Naive B cell (primary cell): ENCODE measurements around the gene TRIM52. TPM values are rescaled to one million over a fixed set of nuclear protein-coding genes. Genes with fewer than 3 reads are reported as not detected.
"Not testable (repeated sequence)": the region's sequence is repeated elsewhere in the genome, so short reads cannot be mapped to it uniquely, and the experiment has no call there.

ENCODE experiments used
- ATAC-seq, 2 donors: fragments of 150-1000 bp; cut with Tn5 transposase; 2 replicates each; pipeline ENCODE4 v1.10.0; 2021; ENCODE audit warnings: low read depth in 2 of 2, mild to moderate bottlenecking in 2 of 2, moderate library complexity in 2 of 2
- DNase-seq: peaks from one replicate; pipeline ENCODE4 v3.0.0; 2022
- H3K27ac Mint-ChIP-seq, 6 donors: one replicate each; pipeline ENCODE4 v1.8.0; 2020 to 2022; ENCODE audit warnings: mild to moderate bottlenecking in 6 of 6, mixed read lengths in 6 of 6, moderate library complexity in 5 of 6, inconsistent platforms in 2 of 6
- H3K27me3 Mint-ChIP-seq, 3 donors: one replicate each; pipeline ENCODE4 v1.8.0; 2021 to 2022; ENCODE audit warnings: mixed read lengths in 3 of 3, mild to moderate bottlenecking in 1 of 3
- H3K36me3 Mint-ChIP-seq, 2 donors: one replicate each; pipeline ENCODE4 v1.8.0; 2020 to 2022; ENCODE audit warnings: mixed read lengths in 2 of 2, inconsistent platforms in 1 of 2, mild to moderate bottlenecking in 1 of 2
- H3K4me1 Mint-ChIP-seq, 3 donors: one replicate each; pipeline ENCODE4 v1.8.0; 2020 to 2022; ENCODE audit warnings: mixed read lengths in 3 of 3, inconsistent platforms in 1 of 3, mild to moderate bottlenecking in 1 of 3, moderate library complexity in 1 of 3
- H3K4me3 Mint-ChIP-seq, 8 donors: one replicate each; pipeline ENCODE4 v1.8.0; 2020 to 2022; ENCODE audit warnings: mild to moderate bottlenecking in 8 of 8, mixed read lengths in 8 of 8, moderate library complexity in 8 of 8, inconsistent platforms in 2 of 8
- H3K9me3 Mint-ChIP-seq, 7 donors: one replicate each; pipeline ENCODE4 v1.8.0; 2020 to 2022; ENCODE audit warnings: mixed read lengths in 7 of 7, mild to moderate bottlenecking in 5 of 7, inconsistent platforms in 2 of 7, moderate library complexity in 1 of 7
- polyA plus RNA-seq, 6 donors: library from polyadenylated mRNA; unstranded; fragments of 300-500 nt; fragmentation: Illumina TruSeq; gene quantifications; one replicate each; pipeline ENCODE4 v1.2.3, GENCODE V29; 2021; ENCODE audit warnings: low read depth in 6 of 6

The TRIM52 gene
- polyA plus RNA-seq, 6 donors from 2014 or later, result 6.4 to 35.1 (median 27.7) TPM

- no peak for DNase-seq
- Mint-ChIP-seq H3K4me3 (peak overlapping the region in 1 of 8 donors; percentile 67), H3K27ac (no peak overlapping the region), H3K27me3 (peaks cover 7 to 17% (median 10%) of the 10 kb centered on the region in 3 donors), H3K9me3 (peaks cover 0 to 10% (median 4%) of the 10 kb centered on the region in 7 donors), H3K4me1 (peaks cover 22 to 25% (median 22%) of the 10 kb centered on the region in 3 donors), H3K36me3 (peaks cover 4 to 8% of the 10 kb centered on the region in 2 donors)
- ATAC-seq, result no peak
Observed at GRCh38 chr5:181211208-181211607, 49.7 kb downstream of the TRIM52 start.

GRCh38 chr5:181210698-181211097 lies 50.2 kb downstream of the TRIM52 start:
- not testable (repeated sequence) for H3K36me3 Mint-ChIP-seq, DNase-seq, ATAC-seq, H3K27ac Mint-ChIP-seq, H3K9me3 Mint-ChIP-seq
- H3K4me3 Mint-ChIP-seq, result peak overlapping the region in 1 of 8 donors; percentile 67
- H3K27me3 Mint-ChIP-seq, result peaks cover 12 to 22% (median 15%) of the 10 kb centered on the region in 3 donors
- peaks cover 23 to 27% (median 25%) of the 10 kb centered on the region in 3 donors for H3K4me1 Mint-ChIP-seq

GRCh38 chr5:181210148-181210547 lies 50.8 kb downstream of the TRIM52 start:
- H3K36me3 Mint-ChIP-seq, H3K4me3 Mint-ChIP-seq, ATAC-seq, DNase-seq, H3K9me3 Mint-ChIP-seq: not testable (repeated sequence)
- H3K27me3 Mint-ChIP-seq, result peaks cover 16 to 27% (median 20%) of the 10 kb centered on the region in 3 donors
- H3K4me1 Mint-ChIP-seq, result peaks cover 26 to 32% (median 29%) of the 10 kb centered on the region in 3 donors
- peak overlapping the region in 1 of 6 donors; percentile 51 for H3K27ac Mint-ChIP-seq

- not testable (repeated sequence) for ATAC-seq, H3K27ac Mint-ChIP-seq, DNase-seq, H3K4me3 Mint-ChIP-seq, H3K36me3 Mint-ChIP-seq, H3K9me3 Mint-ChIP-seq
- Mint-ChIP-seq H3K4me1 (peaks cover 29 to 41% (median 33%) of the 10 kb centered on the region in 3 donors), H3K27me3 (peaks cover 20 to 31% (median 22%) of the 10 kb centered on the region in 3 donors)
Observed at GRCh38 chr5:181209006-181209405, 51.9 kb downstream of the TRIM52 start.

- Mint-ChIP-seq H3K4me3 (peak overlapping the region; percentile 86 to 98 (median 94)), H3K27ac (peak overlapping the region; percentile 55 to 100 (median 98)), H3K36me3 (peaks cover 4 to 8% of the 10 kb centered on the region in 2 donors), H3K9me3 (peaks cover 0 to 10% (median 4%) of the 10 kb centered on the region in 7 donors), H3K27me3 (peaks cover 20 to 32% (median 30%) of the 10 kb centered on the region in 3 donors), H3K4me1 (peaks cover 31 to 43% (median 38%) of the 10 kb centered on the region in 3 donors)
- ATAC-seq (no peak), DNase-seq (no peak)
Observed at GRCh38 chr5:181207960-181208253, 53.0 kb downstream of the TRIM52 start.

DNA sequence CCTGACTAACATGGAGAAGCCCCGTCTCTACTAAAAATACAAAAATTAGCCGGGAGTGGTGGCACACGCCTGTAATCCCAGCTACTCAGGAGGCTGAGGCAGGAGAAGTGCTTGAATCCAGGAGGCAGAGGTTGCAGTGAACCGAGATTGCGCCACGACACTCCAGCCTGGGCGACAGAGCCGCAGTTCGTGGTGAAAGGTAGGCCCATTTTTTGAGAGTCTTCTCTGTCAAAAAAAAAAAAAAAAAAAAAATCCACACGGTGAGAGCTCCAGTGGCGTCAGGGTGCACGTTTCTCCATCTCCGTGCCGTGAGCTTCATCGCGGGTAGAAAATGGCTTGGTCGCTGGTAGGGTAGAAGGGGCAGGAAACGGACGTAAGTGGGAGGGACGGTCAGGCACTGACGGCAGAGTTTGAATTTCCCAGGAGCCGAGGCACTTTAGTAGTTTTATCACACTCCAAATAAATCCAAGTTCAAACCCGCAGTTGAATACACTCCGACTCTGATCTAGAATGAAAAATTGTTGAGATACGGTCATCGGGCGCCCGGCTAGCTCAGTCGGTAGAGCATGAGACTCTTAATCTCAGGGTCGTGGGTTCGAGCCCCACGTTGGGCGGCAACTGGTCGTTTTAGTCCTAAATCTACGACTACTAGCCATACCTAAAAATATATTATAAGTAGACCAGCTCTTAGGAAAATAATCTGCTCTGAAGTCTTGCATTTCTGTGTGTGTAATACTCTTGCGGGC lies 53.6 kb downstream of the TRIM52 start:
- Mint-ChIP-seq H3K36me3 (peaks cover 4 to 8% of the 10 kb centered on the region in 2 donors), H3K9me3 (peaks cover 0 to 10% (median 4%) of the 10 kb centered on the region in 7 donors), H3K4me3 (peak overlapping the region; percentile 86 to 98 (median 94)), H3K4me1 (peaks cover 31 to 43% (median 38%) of the 10 kb centered on the region in 3 donors), H3K27ac (peak overlapping the region; percentile 63 to 100 (median 98)), H3K27me3 (peaks cover 20 to 33% (median 30%) of the 10 kb centered on the region in 3 donors)
- peak; percentile 47 to 61 for ATAC-seq
- DNase-seq, result peak; percentile 62

DNA sequence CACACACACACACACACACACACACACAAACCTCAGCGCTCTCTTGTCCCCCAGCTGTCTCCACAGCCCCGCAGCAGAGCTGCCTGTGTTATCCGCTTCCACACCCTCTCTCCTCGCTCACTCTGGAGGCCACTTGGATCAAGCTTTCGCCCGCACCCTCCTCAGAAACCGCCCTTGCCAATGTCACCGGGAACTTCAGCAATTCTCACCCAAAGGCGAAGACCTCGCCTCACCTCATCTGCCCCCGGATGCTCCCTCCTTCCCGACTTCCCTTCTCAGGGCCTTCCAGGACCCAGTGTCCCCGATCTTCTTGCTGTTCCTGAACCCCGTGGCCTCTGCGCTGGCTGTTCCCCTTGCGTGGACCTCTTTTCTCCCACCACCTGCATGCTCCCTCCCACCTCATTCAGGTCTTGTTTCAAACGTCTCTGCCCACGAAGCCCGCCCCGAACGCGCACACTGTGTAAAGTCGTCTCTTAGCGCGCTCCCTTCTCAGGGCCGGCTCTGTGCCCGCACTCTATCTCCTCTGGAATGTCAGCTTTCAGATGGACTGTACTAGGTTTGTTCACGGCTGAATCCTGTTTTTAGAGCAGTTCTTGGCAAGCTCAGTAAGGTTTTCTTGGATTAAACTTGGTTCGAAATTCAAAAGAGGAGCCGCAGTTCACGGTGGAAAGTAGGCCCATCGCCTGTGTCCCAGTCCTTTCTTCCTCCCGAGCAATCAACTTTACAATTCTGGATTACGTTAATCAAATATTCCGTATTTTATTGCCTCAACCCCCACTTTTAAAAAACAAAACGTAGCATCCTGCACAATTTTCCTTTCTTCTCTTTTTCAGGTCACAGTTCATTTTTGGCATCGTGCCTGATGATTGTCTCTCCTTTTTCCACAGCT lies 54.9 kb downstream of the TRIM52 start:
- Mint-ChIP-seq H3K4me1 (peaks cover 31 to 43% (median 38%) of the 10 kb centered on the region in 3 donors), H3K4me3 (peak overlapping the region; percentile 86 to 98 (median 94)), H3K9me3 (peaks cover 0 to 10% (median 4%) of the 10 kb centered on the region in 7 donors), H3K27me3 (peaks cover 20 to 33% (median 30%) of the 10 kb centered on the region in 3 donors), H3K36me3 (peaks cover 4 to 8% of the 10 kb centered on the region in 2 donors), H3K27ac (peak overlapping the region; percentile 78 to 100 (median 98))
- peak; percentile 15 for DNase-seq
- peak; percentile 14 to 17 for ATAC-seq

Other genes with a start within 250 kb of the TRIM52 start
- 1 to 10 TPM in 1 of 6 donors, under 1 TPM in 5; 0.08 to 1.4 (median 0.58) TPM for gene BTNL9, start 220.9 kb downstream of the TRIM52 start, polyA plus RNA-seq
- gene OR2V1, start 130.0 kb downstream of the TRIM52 start, polyA plus RNA-seq, result not detected
- not detected for gene OR2V2, start 113.6 kb downstream of the TRIM52 start, polyA plus RNA-seq
- gene TRIM7, start 55.9 kb downstream of the TRIM52 start, polyA plus RNA-seq, result under 1 TPM in 3 of 6 donors, not detected in 3; 0.09 to 0.27 (median 0.24) TPM
- 1 to 10 TPM in 3 of 6 donors, under 1 TPM in 3; 0.40 to 1.6 (median 1.0) TPM for gene TRIM41, start 37.9 kb downstream of the TRIM52 start, polyA plus RNA-seq
- gene RACK1, start 17.2 kb downstream of the TRIM52 start, polyA plus RNA-seq, result 1,000 to 10,000 TPM; 2,383 to 2,887 (median 2,526) TPM
- gene OR4F3, start 106.1 kb upstream of the TRIM52 start, polyA plus RNA-seq, result not detected